HEK293T (cell line): ENCODE results near the gene NR6A1.

Source experiments
- BHLHE40 ChIP-seq: fragments of 450-650 bp; IDR thresholded peaks from 2 replicates; pipeline ENCODE4 v1.6.1; 2016; ENCODE audit warnings: mild to moderate bottlenecking, moderate library complexity, borderline replicate concordance
- HDGF ChIP-seq: fragments of 450-650 bp; IDR thresholded peaks from 2 replicates; pipeline ENCODE4 v1.6.1; 2017; ENCODE audit warnings: antibody characterized with exemption, borderline replicate concordance

- TF ChIP-seq HDGF = no peak
- no peak for TF ChIP-seq BHLHE40
Observed at GRCh38 chr9:124593200-124593599, 177.9 kb downstream of the NR6A1 start.
